ENCODE data around the gene PSMG4. TPM values are rescaled to one million over a fixed set of nuclear protein-coding genes. Genes with fewer than 3 reads are reported as not detected.

PSMG4 gene
- total RNA-seq, 1 donor from 2014 or later, result 24.1 TPM

DNA sequence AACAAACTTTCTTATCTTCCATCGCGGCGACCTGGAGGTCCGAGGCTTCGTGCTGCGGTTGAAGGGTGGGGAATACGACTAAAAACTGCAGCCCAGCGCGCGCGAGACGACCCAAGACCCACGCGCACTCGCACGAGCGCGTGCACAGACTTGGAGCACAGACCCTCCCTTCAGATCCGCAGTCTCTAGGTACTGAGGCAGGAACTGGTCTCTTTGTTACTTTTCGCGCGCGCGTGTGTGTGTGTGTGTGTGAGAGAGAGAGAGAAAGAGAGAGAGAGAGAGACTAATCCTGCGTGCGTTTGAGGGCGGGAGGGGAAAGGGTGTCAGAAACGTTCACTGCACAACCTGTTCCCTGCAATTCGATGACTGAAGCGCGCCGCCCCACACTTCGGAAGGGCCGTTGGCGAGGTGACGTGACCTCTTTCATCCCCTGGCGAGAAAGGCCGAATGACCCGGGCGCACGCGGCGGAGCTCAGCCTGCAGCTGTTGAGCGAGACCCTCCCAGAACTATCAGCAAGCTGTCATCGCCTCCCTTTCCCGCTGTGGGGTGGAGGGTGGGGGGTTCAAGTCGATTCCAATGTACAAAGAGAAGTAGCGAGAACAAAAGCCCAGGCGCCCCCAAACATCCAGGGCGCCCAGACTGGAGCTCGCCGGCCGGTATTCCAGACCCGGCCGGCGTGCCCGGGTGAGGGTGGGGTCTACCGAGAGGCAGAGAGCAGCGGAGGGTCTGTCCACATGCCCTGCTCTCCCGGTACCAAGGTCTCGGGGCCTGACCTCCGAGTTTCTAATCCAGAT is 29.8 kb upstream of the PSMG4 start:
- DNase-seq (ENCODE audit: extremely low spot score, unreplicated experiment), result peak; percentile 79
- TF ChIP-seq, protein P1, sequence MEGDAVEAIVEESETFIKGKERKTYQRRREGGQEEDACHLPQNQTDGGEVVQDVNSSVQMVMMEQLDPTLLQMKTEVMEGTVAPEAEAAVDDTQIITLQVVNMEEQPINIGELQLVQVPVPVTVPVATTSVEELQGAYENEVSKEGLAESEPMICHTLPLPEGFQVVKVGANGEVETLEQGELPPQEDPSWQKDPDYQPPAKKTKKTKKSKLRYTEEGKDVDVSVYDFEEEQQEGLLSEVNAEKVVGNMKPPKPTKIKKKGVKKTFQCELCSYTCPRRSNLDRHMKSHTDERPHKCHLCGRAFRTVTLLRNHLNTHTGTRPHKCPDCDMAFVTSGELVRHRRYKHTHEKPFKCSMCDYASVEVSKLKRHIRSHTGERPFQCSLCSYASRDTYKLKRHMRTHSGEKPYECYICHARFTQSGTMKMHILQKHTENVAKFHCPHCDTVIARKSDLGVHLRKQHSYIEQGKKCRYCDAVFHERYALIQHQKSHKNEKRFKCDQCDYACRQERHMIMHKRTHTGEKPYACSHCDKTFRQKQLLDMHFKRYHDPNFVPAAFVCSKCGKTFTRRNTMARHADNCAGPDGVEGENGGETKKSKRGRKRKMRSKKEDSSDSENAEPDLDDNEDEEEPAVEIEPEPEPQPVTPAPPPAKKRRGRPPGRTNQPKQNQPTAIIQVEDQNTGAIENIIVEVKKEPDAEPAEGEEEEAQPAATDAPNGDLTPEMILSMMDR (conservative IDR thresholded peaks at IDR 0.05), result no peak
- Mint-ChIP-seq H3K27ac (peak overlapping the region; percentile 90), H3K4me3 (peak overlapping the region; percentile 96), H3K27me3 (peaks cover 66% of the 10 kb centered on the region), H3K36me3 (peaks cover 14% of the 10 kb centered on the region), H3K9me3 (no peaks in the 10 kb centered on the region), H3K4me1 (ENCODE audit: unreplicated experiment) (peaks cover 30% of the 10 kb centered on the region)

DNA sequence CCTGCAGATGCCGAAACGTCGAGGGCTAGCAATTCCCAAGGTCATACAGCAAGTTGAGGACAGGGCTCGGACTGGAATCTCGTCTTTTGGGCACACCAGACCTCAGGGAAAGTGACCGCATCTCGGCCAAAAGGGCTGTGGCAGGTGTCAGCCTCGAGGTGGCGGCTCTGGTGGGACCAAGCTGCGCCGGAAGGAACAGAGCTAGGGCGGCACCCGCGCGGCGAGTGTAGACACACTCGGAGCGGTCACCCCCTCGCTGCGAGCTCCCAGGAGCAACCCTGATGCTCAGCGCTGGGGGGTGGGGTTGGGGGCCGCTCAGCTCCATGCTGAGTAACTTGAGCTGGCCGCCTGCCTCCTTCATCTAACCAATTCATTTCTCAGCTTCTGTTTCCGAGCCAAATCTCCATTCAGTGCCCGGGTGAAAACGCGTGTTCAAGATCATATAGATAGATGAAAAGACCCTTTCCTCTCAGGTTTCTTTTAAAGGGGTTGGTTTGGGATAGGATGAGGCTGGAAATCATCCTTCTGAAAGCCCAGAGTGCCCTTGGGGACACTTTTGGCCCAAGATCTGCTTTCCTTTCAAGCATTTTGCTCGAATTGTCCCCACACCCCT is 29.1 kb upstream of the PSMG4 start:
- peak; percentile 77 for DNase-seq (ENCODE audit: extremely low spot score, unreplicated experiment)
- Mint-ChIP-seq H3K4me1 (ENCODE audit: unreplicated experiment) (peaks cover 37% of the 10 kb centered on the region), H3K27ac (peak overlapping the region; percentile 90), H3K36me3 (peaks cover 7% of the 10 kb centered on the region), H3K9me3 (no peaks in the 10 kb centered on the region), H3K4me3 (peak overlapping the region; percentile 96), H3K27me3 (peaks cover 68% of the 10 kb centered on the region)
- TF ChIP-seq, protein P1 (conservative IDR thresholded peaks at IDR 0.05), result peak; percentile 45

DNA sequence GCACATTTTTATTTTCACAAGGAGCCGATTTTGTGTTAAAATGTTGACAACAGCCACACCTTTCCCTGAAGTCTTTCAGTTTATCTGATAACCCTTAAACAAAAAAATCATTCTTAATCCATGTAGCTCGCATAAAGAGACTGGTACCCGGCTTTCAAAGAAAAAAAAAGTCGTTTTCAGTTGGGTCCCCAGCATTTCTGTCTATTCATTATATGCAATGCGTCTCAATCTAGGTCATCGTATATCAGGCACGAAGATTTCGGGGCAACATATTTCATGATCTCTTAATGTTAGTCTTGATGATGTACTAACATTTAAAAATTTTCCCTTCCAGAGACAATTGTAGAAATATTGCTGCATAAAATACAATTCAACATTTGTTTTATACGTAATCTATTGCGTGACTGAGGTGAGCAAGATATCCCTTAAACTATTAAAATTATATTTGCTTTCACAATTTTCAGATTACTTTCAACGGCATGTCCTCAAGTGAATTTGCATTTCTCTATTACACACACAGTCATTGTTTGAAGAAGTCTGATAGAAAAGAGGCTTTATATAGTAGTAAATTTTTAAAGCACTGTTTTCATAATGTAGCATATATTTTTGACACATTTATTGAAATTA is 28.4 kb upstream of the PSMG4 start:
- TF ChIP-seq, protein P1 (conservative IDR thresholded peaks at IDR 0.05), result no peak
- H3K27ac Mint-ChIP-seq, result peak overlapping the region; percentile 88
- peaks cover 68% of the 10 kb centered on the region for H3K27me3 Mint-ChIP-seq
- no peak for DNase-seq (ENCODE audit: extremely low spot score, unreplicated experiment)
- peaks cover 7% of the 10 kb centered on the region for H3K36me3 Mint-ChIP-seq
- peaks cover 37% of the 10 kb centered on the region for H3K4me1 Mint-ChIP-seq (ENCODE audit: unreplicated experiment)
- H3K4me3 Mint-ChIP-seq, result peak overlapping the region; percentile 96
- no peaks in the 10 kb centered on the region for H3K9me3 Mint-ChIP-seq

DNA sequence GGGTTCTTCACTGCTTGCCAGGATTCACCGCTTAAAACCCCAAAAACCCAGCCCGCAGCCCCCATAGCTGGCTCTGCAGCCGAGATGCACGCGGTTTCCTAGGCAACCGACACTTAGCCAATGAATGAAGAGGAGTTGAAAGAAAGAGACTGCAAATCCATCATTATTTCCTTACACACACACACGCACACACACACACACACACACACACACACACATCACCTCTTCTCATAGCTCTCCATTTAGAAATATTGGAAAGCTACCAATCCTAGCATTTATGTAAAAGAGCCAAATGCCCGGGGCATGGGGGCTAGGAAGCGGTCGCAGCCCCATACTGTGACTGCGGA is 27.9 kb upstream of the PSMG4 start:
- Mint-ChIP-seq H3K4me3 (peak overlapping the region; percentile 96), H3K27me3 (peaks cover 65% of the 10 kb centered on the region), H3K4me1 (ENCODE audit: unreplicated experiment) (peaks cover 40% of the 10 kb centered on the region), H3K36me3 (peaks cover 3% of the 10 kb centered on the region), H3K9me3 (no peaks in the 10 kb centered on the region), H3K27ac (peak overlapping the region; percentile 88)
- TF ChIP-seq, protein P1 (conservative IDR thresholded peaks at IDR 0.05), result no peak
- no peak for DNase-seq (ENCODE audit: extremely low spot score, unreplicated experiment)

DNA sequence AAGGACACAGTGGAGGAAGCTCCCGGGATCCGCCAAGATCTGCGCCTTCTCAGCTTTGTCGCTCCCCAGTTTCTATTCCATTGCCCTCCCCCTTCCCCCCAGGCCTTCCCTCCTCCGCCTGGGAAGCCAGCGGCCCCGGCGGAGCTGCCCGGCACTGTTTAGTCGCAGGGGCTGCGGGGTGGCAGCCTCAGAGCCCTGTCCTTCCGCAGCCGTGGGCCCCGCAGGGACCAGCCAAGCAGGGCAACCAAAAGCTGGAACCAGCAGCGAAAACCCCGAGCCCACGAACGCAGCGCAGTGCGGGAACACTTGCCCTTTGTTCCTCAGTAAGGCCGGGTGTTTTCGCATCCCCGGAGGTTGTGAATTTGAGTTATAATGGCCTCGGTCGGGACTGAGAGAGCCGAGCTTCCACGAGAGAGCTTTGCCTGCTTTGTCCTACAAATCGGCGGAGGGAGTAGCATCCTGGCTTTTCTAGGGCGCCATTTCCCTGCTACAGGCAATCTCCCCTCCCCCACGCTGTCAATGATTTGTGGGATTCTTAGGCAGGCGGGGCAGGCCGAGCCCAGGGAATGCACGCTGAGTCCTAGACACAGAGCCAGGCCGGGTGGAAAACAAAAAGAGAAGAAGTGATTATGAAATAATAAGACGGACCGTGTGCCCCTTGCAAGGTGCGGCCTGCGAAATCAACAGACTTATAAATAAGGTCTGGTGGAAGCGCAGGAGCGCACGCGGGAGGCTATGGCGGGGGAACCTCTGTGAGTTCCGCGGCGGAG is 27.3 kb upstream of the PSMG4 start:
- Mint-ChIP-seq H3K4me1 (ENCODE audit: unreplicated experiment) (peaks cover 40% of the 10 kb centered on the region), H3K4me3 (peak overlapping the region; percentile 96), H3K36me3 (no peaks in the 10 kb centered on the region), H3K27ac (peak overlapping the region; percentile 88), H3K9me3 (no peaks in the 10 kb centered on the region), H3K27me3 (peaks cover 63% of the 10 kb centered on the region)
- TF ChIP-seq, protein P1 (conservative IDR thresholded peaks at IDR 0.05), result no peak
- peak; percentile 86 for DNase-seq (ENCODE audit: extremely low spot score, unreplicated experiment)

Data from type B pancreatic cell (in vitro differentiated cells).